Measurements from ENCODE around the gene GABRD. TPM values are rescaled to one million over a fixed set of nuclear protein-coding genes. Genes with fewer than 3 reads are reported as not detected.

The GABRD gene
- total and polyA plus RNA-seq, 2 of the 13 experiments (the other 11 are each of a cell fraction or from before 2014, with no cell fraction given), result not detected

GRCh38 chr1:1986451-1987141, 32.5 kb upstream of the GABRD start (continued):
- peak; percentile 60 for TF ChIP-seq HNF4A (CRISPR knock-in tag; IDR thresholded peaks at IDR 0.05)
- TF ChIP-seq SP2 (CRISPR knock-in tag; IDR thresholded peaks at IDR 0.05), result 0 out of 2 replicates have a peak, but pooled peaks have one; percentile 20
- TF ChIP-seq NR2F1 (CRISPR knock-in tag; IDR thresholded peaks at IDR 0.05), result 0 out of 4 replicates have a peak, but pooled peaks of 1 of the 2 experiments have one; percentile 35
- no peak for TF ChIP-seq KDM6A (CRISPR knock-in tag; IDR thresholded peaks at IDR 0.05; ENCODE audit: low read depth)
- peak; percentile 51; the same call in 1 of the 2 replicates for TF ChIP-seq PHF21A (CRISPR knock-in tag; IDR thresholded peaks at IDR 0.05)
- peak; percentile 70 for TF ChIP-seq SALL1 (CRISPR knock-in tag; IDR thresholded peaks at IDR 0.05)
- TF ChIP-seq ZNF264 (CRISPR knock-in tag; IDR thresholded peaks at IDR 0.05), result no peak
- TF ChIP-seq CCDC6 (CRISPR knock-in tag; IDR thresholded peaks at IDR 0.05), result peak; percentile 19; the same call in 1 of the 2 replicates
- TF ChIP-seq ZBTB7B (CRISPR knock-in tag; IDR thresholded peaks at IDR 0.05), result peak; percentile 64; the same call in 1 of the 2 replicates

GRCh38 chr1:1987142-1987510, 32.0 kb upstream of the GABRD start:
- no peak for FAIRE-seq
- no TSS peak for BruUV-seq (replicated peaks)

More at GRCh38 chr1:1987142-1987510, 32.0 kb upstream of the GABRD start:
- peaks cover 52% of the 10 kb centered on the region for H3K4me1 ChIP-seq (ENCODE audit: insufficient read depth, low read length)
- H2AFZ ChIP-seq (ENCODE audit: low read length), result no peak overlapping the region
- H3K27me3 ChIP-seq (ENCODE audit: control insufficient read depth in 1 of 2, insufficient read depth in 2 of 2, low read length in 2 of 2), result peaks cover 18 to 54% of the 10 kb centered on the region in 2 experiments; a peak in 4 of 5 replicates
- in situ Hi-C loops (cut with HindIII; ENCODE audit: extremely low pct_ligation_motif_present, low pct_unique_long_range_greater_than_20kb) (no loop called here), intact Hi-C loops (cut with micrococcal nuclease; ENCODE audit: unreplicated experiment) (no loop called here)
- POLR2A ChIA-PET, result no interaction called here
- H3K79me2 ChIP-seq (ENCODE audit: insufficient read depth, low read length), result no peaks in the 10 kb centered on the region
- WGBS (ENCODE audit: low lambda C conversion rate), result 53% methylated on average over 3 of the region's 13 CpGs
- CTCF ChIA-PET (ENCODE audit: low intra/inter-chr PET ratio, low total read pairs), result no interaction called here
- no peak overlapping the region for H3K9ac ChIP-seq (ENCODE audit: insufficient read depth, low read depth, low read length)
- H3K9me3 ChIP-seq (ENCODE audit: low read length), result no peaks in the 10 kb centered on the region
- TF ChIP-seq HDAC1 (CRISPR knock-in tag; IDR thresholded peaks at IDR 0.05) (0 out of 2 replicates have a peak, but pooled peaks have one; percentile 5), ZNF230 (CRISPR knock-in tag; IDR thresholded peaks at IDR 0.05) (0 out of 2 replicates have a peak, but pooled peaks have one; percentile 6), ASH2L (IDR thresholded peaks at IDR 0.05; ENCODE audit: insufficient read length, low read depth, low read length) (no peak), ZNF589 (CRISPR knock-in tag; conservative IDR thresholded peaks at IDR 0.05) (0 out of 2 replicates have a peak, but pooled peaks have one; percentile 34), NONO (IDR thresholded peaks at IDR 0.05) (no peak), NONO (CRISPR knock-in tag; conservative IDR thresholded peaks at IDR 0.05) (0 out of 2 replicates have a peak, but pooled peaks have one; percentile 36), PHF21A (CRISPR knock-in tag; IDR thresholded peaks at IDR 0.05) (0 out of 2 replicates have a peak, but pooled peaks have one; percentile 12), CSRNP2 (CRISPR knock-in tag; conservative IDR thresholded peaks at IDR 0.05; ENCODE audit: low read depth) (0 out of 2 replicates have a peak, but pooled peaks have one; percentile 32), TARDBP (CRISPR knock-in tag; IDR thresholded peaks at IDR 0.05) (no peak), PATZ1 (CRISPR knock-in tag; IDR thresholded peaks at IDR 0.05) (peak; percentile 3; the same call in 1 of the 2 replicates), ZNF841 (CRISPR knock-in tag; IDR thresholded peaks at IDR 0.05; ENCODE audit: borderline replicate concordance) (peak; percentile 16; the same call in 1 of the 2 replicates)
- peak overlapping the region; percentile 70 for H3K4me2 ChIP-seq (ENCODE audit: low read depth, low read length)
- no peak for DNase-seq (ENCODE audit: low spot score)
- H3K27ac ChIP-seq (ENCODE audit: extremely low read length, insufficient read depth, low read length), result no peak overlapping the region
- peak; percentile 5; the same call in 2 of the 3 replicates for ATAC-seq
- H4K20me1 ChIP-seq (ENCODE audit: insufficient read depth, low read length), result no peaks in the 10 kb centered on the region
- H3K36me3 ChIP-seq (replicated peaks in 1 of 2; ENCODE audit: control insufficient read depth in 1 of 2, insufficient read depth in 2 of 2, low read length in 2 of 2), result no peaks in the 10 kb centered on the region
- peak overlapping the region in 1 of 3 experiments; percentile 54; a peak in 1 of 6 replicates for H3K4me3 ChIP-seq (replicated peaks in 1 of 3; ENCODE audit: insufficient read depth in 1 of 3, low read depth in 2 of 3, low read length in 3 of 3)

All from HepG2 (cell line).